Activated CD4-positive, alpha-beta T cell treated with anti-CD3 and anti-CD28 coated beads, Interleukin-2, amount 50 U/mL, for 24 hours (primary cell): ENCODE data around the gene ZNF860.
"Not testable (repeated sequence)": the region's sequence is repeated elsewhere in the genome, so short reads cannot be mapped to it uniquely, and the experiment has no call there.

Source experiments
- DNase-seq, 2 donors: peaks; one replicate each; pipeline ENCODE4 v3.0.0-alpha.2; 2020; ENCODE audit warnings: low read depth in 1 of 2, low spot score in 1 of 2

The ZNF860 gene

DNA sequence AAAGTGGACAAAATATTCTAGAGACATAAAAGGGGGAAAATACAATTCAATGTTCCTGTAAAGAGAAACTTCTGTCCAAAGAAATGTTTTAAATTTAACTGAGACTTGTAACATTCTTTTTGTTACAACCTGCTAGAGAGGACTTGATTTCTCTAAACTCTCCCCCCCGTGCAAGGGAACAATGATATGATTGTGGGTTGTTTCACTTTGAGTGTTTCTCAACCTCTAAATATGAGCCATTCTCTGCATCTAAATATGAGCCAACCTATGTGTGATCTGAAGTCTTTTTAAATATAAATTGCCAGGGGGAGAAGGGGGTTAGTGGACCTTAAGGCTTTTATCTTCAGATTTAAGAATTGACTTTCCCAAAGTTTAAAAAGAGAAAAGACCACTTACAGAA lies 14.6 kb downstream of the ZNF860 start:
- DNase-seq, result no peak

DNA sequence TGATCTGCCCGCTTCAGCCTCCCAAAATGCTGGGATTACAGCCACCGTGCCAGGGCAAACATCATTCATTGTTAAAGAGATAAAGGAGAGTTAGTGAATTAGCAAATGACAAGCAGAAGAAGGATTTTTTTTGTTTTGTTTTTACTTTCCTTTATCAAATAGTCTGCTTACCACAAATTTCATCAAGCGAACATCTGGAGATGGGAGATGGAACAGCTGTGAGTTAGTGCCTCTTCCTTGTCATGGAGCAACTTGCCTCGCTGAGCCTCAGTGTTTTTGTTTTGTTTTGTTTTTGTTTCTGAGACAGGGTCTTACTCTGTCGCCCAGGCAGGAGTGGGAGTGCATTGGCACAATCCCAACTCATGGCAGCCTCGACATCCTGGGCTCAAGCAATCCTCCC lies 15.9 kb downstream of the ZNF860 start:
- no peak for DNase-seq

DNA sequence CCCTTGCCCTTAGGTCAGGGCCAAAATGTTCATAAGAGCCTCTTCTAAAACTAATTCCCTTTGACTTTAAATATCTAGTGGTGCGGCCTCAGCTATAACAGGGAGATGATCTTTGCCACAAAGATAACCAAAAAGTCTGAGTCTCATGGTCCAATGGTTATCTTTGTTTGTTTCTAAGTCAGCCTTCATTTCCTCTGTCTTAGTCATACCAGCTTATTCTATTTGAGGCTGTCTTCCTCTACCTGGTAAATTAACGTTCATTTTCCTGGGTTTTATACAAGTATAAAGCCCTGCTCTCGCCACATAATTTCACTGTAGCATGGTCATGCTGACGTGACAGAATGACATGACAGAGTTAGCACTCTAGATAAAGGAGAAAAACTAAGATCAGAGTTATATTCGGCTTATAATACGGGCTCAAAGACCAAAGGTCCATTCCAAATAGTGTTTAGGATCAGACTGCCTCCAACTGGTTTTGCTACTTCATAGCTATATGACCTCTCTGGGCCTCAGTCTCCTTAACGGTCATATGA lies 18.4 kb downstream of the ZNF860 start:
- DNase-seq, result no peak

DNA sequence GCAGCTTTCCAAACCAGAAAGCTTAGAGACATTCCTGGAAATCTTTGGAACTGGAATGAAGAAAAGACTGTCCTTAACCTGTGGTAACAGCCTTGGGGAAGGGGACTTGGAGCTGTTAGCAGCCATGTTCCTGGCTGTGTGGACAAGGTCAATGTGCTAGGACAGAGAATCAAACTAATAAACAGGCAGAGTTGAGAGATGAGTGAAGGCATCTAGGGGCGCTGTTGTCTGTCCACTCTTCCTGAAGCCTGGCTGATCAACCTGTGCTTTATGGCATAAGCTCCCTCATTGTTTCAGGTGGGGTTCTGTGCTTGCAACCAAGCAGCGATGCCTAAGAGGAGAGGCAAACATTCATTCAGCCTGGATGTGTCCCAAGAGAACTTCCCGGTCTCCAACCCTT lies 19.3 kb downstream of the ZNF860 start:
- no peak for DNase-seq

DNA sequence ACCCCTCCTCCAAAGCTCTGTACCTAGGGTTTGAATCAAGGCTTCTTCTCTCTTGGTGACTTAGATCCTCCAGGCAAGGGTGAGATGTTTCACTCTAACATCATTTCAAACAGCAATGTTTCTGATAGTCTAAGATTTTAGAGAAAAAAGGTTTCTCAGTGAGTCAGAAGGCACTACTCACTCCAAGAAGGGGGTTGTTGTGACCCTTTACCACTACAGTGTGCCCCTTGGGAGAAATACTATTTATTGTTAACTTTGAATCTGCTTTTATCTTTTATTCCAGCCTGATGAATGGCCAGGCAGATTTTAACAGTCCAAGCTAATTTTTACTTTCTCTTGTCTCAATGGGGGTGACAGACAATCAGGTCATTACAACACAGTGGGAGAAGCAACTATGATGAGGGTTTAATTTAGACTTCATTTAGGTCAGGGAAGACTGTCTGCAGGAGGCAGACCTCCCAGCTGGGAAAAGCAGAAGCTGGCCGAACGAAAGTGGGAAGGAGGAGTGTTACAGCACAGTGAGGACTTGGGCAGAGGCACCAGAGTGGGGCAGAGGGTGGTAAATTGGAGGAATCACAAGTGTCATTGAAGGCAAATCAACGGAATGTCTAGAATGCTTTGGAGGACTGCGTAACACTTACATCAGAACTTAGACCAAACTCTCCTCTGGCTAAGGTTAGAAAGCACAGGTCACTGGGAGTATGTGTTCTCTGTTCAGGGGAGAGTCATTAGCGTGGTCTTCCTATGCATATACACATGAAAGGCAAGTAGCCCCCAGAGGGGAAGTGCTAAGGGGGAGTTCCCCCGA lies 21.2 kb downstream of the ZNF860 start:
- no peak for DNase-seq

DNA sequence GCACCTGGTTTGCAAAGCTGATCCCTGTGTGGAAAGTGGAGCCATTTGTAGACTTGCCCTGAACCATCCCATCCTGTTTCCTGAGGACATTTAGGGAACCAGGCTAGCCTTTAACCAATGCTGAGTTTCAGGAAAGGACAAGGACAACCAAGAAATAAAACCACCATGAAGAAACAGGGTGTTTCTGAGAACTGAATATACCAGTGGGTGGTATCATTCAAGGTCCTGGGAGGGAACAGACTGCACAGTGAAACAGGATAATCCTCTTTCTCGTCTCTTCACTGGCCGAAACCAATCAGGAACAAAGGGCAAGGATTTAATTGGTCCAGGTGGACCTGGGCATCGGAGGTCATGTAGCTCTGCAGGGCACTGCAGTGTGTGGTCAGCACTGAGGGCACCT lies 21.8 kb downstream of the ZNF860 start:
- DNase-seq, result no peak

DNA sequence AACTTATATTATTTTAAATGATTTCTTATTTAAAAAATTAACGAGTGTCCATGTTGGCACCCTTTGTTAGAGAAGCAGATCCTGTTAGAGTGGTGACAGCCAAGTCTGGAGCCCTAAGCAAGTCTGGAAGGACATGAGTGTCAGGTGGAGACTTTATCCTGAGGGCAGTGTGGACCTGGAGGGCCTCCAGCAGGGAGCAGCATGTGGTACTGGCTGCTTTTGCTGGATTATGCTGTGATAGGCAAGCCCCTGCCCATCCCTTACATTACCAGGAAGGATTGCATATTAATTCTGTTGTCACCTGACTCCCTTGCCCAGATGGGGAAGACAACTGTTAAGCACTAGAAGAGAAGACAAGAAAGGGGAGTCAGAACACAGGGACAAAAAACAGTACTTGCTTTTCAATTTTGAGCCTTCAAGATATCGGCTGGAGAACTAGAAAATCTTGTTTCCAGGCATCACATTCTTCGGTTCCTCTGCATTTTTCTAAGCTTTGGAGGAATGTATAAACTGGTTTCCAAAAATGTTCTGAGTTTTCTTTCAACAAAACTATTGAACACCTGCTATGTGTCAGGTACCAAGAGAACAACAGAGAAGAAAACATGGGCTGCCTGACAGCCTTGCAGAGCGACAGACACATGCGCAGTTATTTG lies 22.7 kb downstream of the ZNF860 start:
- DNase-seq, result no peak

DNA sequence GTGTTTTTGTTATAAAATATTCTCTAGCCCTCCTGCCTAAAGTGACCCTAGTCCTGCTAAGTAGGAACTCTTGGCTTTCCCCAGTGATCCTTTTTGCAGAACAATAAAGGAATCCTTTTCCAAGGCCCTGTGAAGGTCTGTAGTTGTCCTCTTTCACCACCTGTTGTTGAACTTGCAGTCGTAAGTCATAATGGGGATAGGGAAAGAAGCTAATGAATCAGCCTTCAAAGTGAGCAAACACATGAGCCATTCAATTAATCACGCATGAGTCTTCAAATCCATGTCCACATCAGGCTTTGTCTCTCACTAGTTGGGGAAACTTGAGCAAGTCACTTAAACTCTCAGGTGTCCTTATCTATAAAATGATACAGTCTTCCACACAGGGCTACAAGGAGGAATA lies 27.6 kb downstream of the ZNF860 start:
- no peak for DNase-seq

DNA sequence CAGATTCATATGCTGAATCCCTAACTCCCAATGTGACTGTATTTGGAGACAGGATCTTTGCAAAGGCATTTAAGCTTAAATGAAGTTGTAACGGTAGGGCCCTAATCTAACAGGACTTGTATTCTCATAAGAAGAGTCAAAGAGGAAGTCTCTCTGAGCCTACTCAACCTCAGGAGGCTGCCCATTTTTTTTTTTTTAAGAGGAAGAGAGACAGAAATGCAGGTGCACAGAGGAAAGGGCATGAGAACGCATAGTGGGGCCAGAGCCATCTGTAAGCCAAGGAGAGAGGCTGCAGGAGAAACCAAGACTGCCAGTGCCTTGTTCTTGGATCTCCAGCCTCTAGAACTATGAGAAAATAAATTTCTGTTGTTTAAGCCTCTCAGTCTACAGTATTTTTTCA lies 28.4 kb downstream of the ZNF860 start:
- no peak for DNase-seq

DNA sequence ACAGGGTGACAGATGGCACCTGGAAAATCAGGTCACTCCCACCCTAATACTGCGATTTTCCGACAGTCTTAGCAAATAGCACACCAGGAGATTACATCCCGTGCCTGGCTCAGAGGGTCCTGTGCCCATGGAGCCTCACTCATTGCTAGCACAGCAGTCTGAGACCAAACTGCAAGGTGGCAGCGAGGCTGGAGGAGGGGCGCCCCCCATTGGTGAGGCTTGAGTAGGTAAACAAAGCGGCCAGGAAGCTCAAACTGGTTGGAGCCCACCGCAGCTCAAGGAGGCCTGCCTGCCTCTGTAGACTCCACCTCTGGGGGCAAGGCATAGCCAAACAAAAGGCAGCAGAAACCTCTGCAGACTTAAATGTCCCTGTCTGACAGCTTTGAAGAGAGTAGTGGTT lies 29.1 kb downstream of the ZNF860 start:
- not testable (repeated sequence) for DNase-seq

DNA sequence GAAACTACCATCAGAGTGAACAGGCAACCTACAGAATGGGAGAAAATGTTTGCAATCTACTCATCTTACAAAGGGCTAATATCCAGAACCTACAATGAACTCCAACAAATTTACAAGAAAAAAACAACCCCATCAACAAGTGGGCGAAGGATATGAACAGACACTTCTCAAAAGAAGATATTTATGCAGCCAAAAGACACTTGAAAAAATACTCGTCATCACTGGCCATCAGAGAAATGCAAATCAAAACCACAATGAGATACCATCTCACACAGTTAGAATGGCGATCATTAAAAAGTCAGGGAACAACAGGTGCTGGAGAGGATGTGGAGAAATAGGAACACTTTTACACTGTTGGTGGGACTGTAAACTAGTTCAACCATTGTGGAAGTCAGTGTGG lies 34.1 kb downstream of the ZNF860 start:
- not testable (repeated sequence) for DNase-seq

DNA sequence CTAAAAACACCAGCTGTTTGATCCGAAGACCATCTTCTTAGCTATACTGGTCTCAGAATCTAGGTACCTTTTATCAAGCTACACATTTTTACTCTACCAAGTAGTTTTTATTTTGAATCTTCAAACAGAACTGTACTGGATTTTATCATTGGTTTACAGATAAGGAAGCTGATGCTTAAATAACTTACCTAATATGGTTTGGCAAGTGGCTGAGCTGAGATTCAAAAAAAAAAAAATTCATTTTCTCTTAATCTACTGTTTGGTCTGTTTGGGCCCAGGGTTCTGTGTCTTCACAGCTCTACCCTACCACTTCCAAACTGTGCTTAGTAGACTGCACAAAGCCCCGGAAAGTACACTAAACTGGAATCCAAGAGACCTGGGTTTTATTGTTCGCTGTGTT lies 35.7 kb downstream of the ZNF860 start:
- no peak for DNase-seq

DNA sequence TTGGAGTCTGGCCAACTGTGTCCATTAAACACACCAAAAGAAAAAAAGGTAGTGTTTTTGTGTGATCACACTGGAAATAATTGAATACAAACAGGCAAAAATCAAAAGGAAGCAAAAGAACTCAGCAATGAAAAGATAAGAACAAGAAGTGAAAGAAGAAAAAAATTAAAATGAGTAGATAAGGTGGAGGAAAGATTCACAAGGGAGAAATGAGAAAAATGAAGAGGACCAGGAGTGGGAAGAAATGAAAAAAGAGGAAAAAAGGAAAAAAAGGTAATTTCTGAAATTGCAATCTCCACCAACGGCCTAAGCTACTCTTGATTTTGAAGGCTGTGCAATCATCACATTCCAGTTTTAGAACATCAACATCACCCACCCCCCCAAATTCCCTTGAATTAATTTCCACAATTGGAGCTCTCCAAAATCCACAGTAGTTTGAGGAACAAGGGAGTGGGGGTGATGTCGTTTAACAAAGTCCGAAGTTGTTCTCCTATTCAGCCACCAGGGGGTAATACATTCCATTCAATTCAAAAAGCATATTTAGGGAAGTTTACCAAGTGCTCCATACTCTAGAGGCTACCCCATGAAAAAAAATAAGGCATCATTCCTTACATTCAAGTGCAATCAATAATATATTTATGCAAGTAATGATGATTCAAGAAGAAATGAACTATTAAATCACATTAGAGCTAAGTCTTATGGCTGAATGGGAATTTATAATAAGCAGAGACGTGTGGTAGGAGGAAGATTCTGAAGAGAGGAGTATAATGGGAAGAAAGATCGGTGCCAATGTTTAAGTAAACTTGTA lies 37.4 kb downstream of the ZNF860 start:
- DNase-seq, result no peak

DNA sequence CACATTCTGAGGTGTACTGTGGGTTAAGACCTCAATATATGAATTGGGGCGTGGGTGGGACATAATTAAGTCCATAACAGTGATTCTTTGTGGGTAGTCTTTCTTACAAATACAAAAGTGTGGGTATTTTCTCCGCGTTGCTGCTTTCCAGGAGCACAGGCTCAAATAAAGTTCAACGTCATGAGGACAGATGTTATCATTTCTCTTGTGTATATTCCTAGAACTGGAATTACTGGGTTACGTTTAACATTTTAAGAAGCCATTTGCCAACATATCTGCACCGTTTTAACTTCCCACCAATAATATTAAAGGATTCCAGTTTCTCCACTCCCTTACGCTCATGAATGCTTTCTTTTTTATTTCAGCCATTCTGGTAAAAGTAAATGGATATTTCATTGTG lies 39.6 kb downstream of the ZNF860 start:
- no peak for DNase-seq

DNA sequence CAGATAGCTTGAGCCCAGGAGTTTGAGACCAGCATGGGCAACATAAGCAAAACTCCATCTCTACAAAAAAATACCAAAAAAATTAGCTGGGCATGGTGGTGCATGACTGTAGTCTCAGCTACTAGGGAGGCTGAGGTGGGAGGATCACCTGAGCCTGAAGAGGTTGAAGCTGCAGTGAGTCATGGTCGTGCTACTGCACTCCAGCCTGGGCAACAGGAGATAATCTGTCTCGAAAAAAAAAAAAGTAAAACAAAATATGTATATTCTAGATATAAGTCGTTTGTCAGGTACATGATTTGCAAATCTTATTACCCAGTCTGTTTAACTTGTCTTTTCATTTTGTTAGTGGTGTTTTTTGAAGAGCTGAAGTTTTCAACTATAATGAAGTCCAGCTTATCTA lies 40.2 kb downstream of the ZNF860 start:
- no peak for DNase-seq

DNA sequence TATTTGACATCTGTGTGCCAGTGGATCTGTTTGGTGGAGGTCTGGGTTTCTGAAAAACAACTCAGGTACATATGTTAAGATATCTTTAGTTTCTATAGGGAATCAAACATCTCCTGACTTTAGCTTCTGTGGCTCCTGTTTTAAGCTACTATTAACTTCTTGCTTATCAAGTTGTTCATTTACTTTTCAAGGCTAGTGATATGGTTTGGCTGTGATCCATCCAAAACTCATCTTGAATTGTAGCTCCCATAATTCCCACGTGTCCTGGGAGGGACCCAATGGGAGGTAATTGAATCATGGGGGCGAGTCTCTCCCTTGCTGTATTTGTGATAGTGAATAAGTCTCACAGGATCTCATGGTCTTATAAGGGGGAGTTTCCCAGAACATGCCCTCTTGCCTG lies 41.4 kb downstream of the ZNF860 start:
- DNase-seq, result no peak

DNA sequence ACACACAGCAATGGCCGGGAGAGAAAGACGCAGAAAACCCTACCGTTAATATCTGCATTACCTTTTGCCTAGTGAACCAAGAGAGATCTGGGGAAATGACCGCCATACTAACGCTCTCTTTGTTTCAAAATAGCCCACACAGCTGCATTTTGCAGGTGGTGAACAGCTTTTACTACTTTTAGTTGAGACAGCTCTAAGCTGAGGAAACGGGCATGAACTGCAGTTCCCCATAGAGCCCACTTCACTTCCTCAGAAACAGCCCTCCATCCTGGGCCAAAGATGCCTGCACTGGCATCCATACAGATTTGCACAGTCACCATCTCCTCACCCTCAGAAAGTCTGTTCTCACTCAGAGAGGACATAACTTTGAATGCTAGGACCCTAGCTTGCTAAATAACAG lies 45.0 kb downstream of the ZNF860 start:
- DNase-seq, result no peak

DNA sequence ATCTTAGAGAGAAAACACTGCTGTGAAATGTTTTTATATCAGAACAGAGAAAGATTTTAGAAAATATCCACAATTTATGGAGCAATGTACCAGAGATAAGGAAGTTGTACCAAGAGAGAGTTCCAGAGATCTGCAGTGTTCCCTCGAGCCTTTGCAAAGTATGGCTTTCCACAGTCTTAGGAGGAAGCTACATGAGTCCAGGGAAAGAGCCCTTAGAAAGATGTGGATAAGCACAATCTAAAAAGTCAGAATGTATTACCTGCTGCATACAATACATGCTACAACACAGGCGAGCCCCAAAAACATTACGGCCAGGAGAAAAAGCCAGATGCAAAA lies 56.4 kb downstream of the ZNF860 start:
- no peak for DNase-seq

DNA sequence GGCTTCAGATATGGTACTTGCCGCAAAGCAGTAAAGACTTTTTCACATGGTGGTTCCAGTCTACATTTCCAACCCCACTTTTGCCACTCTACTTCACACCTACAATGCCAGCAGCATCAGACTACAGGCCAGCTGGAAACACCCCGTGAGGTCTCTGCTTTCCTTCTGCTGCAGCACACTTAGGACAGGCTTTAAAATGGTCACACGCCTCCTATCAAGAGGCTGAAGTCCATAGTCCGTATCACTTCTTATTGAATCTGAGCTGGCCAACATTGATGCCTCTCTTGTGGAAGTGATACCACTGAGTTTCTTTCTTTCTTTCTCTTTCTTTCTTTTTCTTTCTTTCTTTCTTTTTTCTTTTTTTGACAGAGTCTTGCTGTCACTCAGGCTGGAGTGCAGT lies 59.8 kb downstream of the ZNF860 start:
- no peak for DNase-seq
